Left hindlimb (tissue), 1 donor: Measurements from ENCODE around the gene TACC2.
"Not testable (repeated sequence)": the region's sequence is repeated elsewhere in the genome, so short reads cannot be mapped to it uniquely, and the experiment has no call there.

Source experiments
- DNase-seq: peaks from one replicate; pipeline ENCODE4 v3.0.0-alpha.2; 2018

TACC2 gene

DNA sequence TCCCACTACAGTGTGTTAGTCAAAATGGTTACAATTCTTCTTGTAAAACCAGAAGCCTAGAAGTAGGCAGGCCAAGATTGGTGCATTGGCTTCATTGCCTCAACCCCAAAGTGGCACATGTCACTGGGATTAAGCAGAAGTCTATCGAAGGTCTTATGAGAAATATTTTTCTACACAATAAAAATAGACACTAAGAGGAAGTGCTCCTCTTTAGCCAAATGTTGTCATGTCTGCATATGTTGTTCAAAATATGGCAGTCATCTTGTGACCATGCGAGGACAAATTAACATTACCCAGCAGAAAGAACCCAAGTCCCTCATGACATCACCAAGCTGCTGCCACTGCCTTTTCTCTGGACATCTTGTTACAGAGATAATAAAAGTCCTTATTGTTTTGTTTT, 7.6 kb upstream of the TACC2 start:
- DNase-seq = no peak

GRCh38 chr10:121983852-121984251, 5.1 kb upstream of the TACC2 start:
- no peak for DNase-seq

GRCh38 chr10:121984463-121984862, 4.5 kb upstream of the TACC2 start:
- no peak for DNase-seq

DNA sequence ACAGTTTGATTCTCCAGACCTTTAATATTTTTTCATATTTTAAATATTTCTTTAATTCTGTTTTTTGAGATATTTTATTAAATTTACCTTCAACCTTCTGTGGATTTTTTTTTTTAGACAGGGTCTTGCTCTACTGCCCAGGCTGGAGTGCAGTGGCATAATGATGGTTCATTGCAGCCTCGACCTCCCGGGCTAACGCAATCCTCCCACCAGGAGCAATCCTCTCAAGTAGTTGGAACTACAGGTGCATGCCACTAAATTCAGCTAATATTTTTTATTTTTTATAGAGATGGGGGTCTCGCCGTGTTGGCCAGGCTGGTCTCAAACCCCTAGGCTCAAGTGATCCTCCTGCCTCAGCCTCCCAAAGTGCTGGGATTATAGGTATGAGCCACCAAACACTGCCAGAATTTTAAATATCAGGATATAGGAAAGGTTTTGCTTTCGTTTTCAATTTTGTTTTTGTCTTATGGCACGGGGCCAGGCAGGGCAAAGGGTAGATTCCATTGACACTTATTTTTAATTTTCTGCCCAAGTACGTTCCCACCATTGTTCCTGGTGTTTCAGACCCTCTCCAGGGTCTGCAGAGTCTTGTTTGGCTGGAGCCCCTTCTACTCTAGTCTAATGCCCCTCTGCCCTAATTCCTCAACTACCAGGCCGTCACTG, 1.2 kb downstream of the TACC2 start:
- DNase-seq = no peak

- DNase-seq = not testable (repeated sequence)
Measured at GRCh38 chr10:121991727-121992126, 2.8 kb downstream of the TACC2 start.

DNA sequence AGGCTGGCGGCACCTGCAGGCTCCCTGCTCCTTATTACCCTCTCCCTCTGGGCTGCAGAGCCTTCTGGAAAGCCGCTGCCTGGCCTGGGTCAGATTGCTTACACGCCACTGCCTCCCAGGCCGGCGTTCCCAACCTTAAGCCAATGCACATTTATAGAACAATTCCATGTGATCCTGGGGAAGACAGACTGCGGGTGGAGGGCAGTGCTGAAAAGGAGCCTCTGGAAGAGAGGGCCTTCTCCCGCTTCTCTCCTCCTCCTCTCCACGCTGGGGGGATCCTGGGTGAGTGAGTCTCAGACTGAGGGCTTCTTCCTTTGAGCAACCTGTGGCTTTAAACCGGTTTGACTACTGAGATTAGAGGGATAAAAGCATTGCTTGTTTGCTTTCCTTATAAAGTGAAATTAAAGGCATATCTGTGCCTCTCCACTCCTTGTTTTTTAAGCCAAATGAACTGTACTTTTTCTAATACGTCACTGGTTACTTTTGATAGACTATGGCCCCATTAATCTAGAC, 5.5 kb downstream of the TACC2 start:
- peak; percentile 41 for DNase-seq

GRCh38 chr10:121998462-121998861, 9.5 kb downstream of the TACC2 start:
- DNase-seq = no peak

- DNase-seq = no peak
Measured at GRCh38 chr10:121999301-121999700, 10.3 kb downstream of the TACC2 start.

DNA sequence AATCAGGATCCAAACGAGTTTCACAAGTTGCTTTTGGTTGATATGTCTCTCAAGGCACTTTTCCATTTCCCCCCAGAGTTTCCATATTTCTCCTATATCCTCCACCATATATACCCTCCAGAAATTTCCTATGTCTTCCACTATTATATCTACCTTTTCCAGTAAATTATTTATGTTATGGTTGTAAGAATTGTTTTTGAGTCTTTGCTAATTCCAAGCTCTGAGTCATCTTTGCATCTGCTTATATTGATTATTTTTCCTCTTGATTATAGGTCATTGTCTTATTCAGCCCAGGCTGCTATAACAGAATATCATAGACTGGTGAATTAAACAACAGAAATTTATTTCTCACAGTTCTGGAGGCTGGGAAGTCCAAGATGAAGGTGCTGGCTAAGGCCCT, 12.7 kb downstream of the TACC2 start:
- DNase-seq = no peak

DNA sequence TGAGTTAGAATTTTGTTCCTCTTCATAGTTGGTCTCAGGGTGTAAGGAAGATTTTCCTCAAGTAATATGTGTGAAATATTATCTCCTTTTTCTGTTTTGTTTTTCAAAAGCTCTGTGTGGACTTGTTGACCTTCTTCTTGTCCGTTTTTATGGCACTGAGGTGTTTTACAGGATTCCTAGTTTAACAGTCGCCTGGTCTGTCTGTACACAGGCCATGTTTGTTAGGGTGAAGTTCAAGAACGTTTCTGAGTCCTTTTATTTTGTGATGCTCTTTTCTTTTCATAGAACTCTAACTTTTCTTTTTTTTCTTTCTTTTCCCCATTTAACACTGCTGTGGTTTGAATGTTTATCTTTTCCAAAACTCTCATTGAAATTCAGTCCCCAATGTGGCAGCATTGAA, 18.5 kb downstream of the TACC2 start:
- no peak for DNase-seq

DNA sequence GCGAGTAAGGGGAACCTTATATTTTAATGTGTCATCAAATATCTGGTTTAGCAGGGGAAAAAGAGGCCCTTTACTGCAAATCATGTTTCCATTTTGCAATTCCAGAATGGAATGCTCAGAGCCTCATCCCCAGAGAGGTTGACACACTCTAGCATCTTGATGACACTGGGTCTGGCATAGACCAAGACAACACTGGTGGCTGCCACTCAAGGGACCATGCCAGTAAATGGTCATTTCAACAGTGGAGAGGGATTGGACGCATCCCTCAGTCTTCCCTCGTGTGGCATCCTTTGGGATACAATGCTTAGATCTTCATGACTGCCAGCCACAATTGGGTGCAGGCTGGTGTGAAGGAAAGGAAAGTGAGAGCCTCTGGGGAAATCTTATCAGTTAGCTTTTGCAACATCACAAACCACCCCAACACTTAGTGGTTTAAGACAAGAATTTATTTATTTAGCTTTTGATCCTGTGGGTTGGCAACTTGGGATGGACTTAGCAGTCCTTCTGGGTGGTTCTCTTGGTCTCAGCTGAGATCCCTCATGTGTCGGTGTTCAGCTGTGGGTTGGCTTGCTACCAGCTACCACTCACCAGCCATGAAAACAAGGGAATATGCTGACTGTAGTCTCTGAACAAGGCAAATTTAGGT, 21.6 kb downstream of the TACC2 start:
- no peak for DNase-seq

GRCh38 chr10:122012731-122013130, 23.8 kb downstream of the TACC2 start:
- no peak for DNase-seq

DNA sequence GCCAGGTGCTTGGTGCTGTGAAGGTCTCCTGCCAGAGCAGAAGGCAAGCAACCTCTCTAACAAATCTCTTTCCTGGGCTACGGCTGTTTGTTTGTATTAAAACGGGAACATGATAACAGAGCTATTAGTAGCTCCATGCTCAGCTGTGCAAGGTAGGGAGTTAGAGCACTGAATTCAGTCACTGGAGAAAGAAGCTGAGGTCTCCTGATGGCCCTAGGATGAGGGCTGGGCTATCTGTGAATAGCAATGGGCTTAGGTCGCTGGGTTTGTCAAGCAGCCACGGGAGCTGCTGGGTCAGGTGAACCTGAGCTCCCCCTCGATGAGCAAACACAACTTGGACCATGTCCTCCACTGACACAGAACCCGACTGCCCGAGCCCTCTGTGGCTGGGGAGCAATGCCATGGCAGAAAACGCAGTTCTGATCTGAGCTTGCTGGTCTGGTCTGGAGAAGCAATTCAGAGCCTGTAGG, 24.4 kb downstream of the TACC2 start:
- DNase-seq = no peak

GRCh38 chr10:122014652-122015248, 25.8 kb downstream of the TACC2 start:
- no peak for DNase-seq

DNA sequence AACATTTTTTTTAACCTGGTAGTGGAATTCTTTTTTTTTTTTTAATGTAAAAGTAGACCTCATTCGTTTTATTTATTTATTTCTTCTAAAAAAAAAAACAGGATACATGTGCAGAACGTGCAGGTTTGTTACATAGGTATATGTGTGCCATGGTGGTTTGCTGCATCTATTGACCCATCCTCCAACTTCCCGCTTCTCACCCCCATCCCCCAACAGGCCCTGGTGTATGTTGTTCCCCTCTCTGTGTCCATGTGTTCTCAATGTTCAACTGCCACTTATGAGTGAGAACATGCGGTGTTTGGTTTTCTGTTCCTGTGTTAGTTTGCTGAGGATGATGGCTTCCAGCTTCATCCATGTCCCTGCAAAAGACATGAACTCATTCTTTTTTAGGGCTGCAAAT, 29.0 kb downstream of the TACC2 start:
- not testable (repeated sequence) for DNase-seq

DNA sequence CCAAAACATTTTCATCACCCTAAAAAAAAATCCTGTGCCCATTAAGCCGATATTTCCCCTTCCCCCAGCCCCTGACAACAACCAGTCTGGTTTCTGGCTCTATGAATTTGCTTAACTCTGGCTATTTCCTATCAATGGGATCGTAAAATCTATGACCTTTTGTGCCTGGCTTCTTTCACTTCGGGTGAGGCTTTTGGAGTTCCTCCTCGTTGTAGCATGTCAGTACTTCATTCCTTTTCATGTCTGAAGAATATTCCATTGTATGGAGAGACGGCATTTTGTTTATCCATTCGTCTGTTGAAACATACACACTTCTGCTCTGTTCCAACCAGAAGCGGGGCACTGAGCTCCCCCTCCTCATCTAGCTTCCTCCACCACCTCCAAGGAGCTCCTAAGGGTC, 29.5 kb downstream of the TACC2 start:
- DNase-seq = no peak

DNA sequence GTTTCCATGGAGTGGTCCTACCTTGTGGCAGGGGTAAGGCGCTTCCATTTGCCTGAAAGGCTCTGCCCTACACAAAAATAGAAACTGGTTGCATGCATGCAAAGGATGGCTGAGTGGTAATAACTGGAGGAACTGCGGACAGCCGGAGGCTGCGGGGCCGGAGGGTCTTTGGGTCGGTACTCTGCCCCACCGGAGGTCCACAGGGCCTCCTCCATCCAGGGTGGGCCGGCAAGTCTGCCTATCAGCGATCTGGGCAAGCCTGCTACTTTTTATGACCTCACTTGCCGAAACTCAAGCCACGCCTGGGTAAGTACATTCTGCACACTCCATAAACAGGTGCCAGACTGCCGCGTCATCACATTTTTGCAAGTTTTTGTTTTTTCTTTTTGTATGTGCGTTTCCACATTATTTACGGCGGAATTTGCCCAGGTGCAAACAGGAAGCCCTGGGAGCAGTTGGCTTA, 30.0 kb downstream of the TACC2 start:
- no peak for DNase-seq

DNA sequence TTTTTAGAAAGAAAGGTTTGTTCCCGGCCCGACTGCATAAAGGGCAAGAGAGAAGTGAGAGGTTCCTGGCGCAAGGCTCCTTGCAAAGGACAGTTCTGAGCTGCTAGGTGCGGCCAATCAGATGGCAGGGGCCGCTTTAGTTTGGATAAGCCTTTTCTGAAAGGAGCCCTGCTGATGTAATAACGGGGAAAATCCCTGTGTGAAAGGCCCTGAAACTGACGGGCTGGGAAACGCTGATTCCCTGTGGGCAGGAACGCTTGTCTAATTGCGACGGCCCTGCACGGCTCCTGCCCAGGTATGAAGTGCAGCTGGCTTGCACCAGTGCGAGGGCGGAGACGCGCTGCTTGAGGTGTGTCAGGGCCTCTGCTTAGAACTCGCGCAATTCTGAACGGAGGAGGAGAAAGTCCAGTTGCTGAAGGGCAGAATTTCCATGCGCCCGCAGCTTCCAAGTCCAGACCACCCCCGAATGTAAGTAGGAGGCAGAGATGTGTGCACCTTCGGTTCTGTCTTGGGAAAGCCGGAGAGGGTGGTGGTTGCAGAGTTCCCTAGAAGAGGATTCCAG, 30.5 kb downstream of the TACC2 start:
- DNase-seq = no peak

GRCh38 chr10:122020226-122020625, 31.3 kb downstream of the TACC2 start:
- no peak for DNase-seq

GRCh38 chr10:122021379-122021778, 32.4 kb downstream of the TACC2 start:
- DNase-seq = peak; percentile 77

GRCh38 chr10:122021828-122022227, 32.9 kb downstream of the TACC2 start:
- DNase-seq = no peak

GRCh38 chr10:122022276-122022675, 33.3 kb downstream of the TACC2 start:
- DNase-seq = no peak

GRCh38 chr10:122023257-122023656, 34.3 kb downstream of the TACC2 start:
- DNase-seq = not testable (repeated sequence)
